WTC11 (cell line): ENCODE measurements around the gene GPC6. TPM values are rescaled to one million over a fixed set of nuclear protein-coding genes. Genes with fewer than 3 reads are reported as not detected.

ENCODE experiments used
- ATAC-seq: fragments of 200-7000 bp; cut with Tn5 transposase; 2 replicates; pipeline ENCODE4 v1.10.0; 2021; ENCODE audit warnings: mild to moderate bottlenecking, moderate library complexity
- CTCF ChIA-PET: fragments of 300-600 bp; sonication (Branson Sonifier 250); formaldehyde crosslinking; loops from one replicate; lab custom pipeline; 2021; ENCODE audit warnings: antibody characterized with exemption; lab: Charles Lee
- POLR2A ChIA-PET: fragments of 350-600 bp; sonication (Branson Sonifier 250); formaldehyde crosslinking; loops from one replicate; lab custom pipeline; 2021; ENCODE audit warnings: antibody characterized with exemption; lab: Charles Lee
- DNase-seq: peaks from one replicate; pipeline ENCODE4 v3.0.0; 2021; ENCODE audit warnings: low spot score
- H3K27ac Mint-ChIP-seq: 2 replicates; pipeline ENCODE4 v1.8.0; 2021; ENCODE audit warnings: mixed read lengths
- H3K27me3 Mint-ChIP-seq: 2 replicates; pipeline ENCODE4 v1.8.0; 2021; ENCODE audit warnings: low read depth, mild to moderate bottlenecking, moderate library complexity, mixed read lengths
- H3K36me3 Mint-ChIP-seq: 2 replicates; pipeline ENCODE4 v1.8.0; 2021; ENCODE audit warnings: mixed read lengths
- H3K4me1 Mint-ChIP-seq: 2 replicates; pipeline ENCODE4 v1.8.0; 2022; ENCODE audit warnings: mixed read lengths
- H3K4me3 Mint-ChIP-seq: 2 replicates; pipeline ENCODE4 v1.8.0; 2021; ENCODE audit warnings: mild to moderate bottlenecking, moderate library complexity, mixed read lengths
- H3K9me3 Mint-ChIP-seq: 2 replicates; pipeline ENCODE4 v1.8.0; 2021; ENCODE audit warnings: mixed read lengths
- ARID4B ChIP-seq: sonication (generic); formaldehyde crosslinking; IDR thresholded peaks from 2 replicates; pipeline ENCODE4 v1.8.0; 2023; ENCODE audit warnings: missing genetic modification reagents, mild to moderate bottlenecking, borderline replicate concordance
- ATF1 ChIP-seq: sonication (generic); formaldehyde crosslinking; IDR thresholded peaks from 2 replicates; pipeline ENCODE4 v1.8.1; 2023; ENCODE audit warnings: mild to moderate bottlenecking, moderate library complexity, missing genetic modification reagents
- ATF2 ChIP-seq: sonication (generic); formaldehyde crosslinking; IDR thresholded peaks from 2 replicates; pipeline ENCODE4 v1.8.1; 2022; ENCODE audit warnings: low read depth, missing genetic modification reagents, borderline replicate concordance
- CBFB ChIP-seq: sonication (generic); formaldehyde crosslinking; IDR thresholded peaks from 2 replicates; pipeline ENCODE4 v1.8.1; 2022; ENCODE audit warnings: mild to moderate bottlenecking, low read depth, missing genetic modification reagents
- E2F4 ChIP-seq: sonication (generic); formaldehyde crosslinking; IDR thresholded peaks from 2 replicates; pipeline ENCODE4 v1.8.1; 2022; ENCODE audit warnings: low read depth, mild to moderate bottlenecking, moderate library complexity, missing genetic modification reagents, borderline replicate concordance
- ELF4 ChIP-seq: sonication (generic); formaldehyde crosslinking; IDR thresholded peaks from 2 replicates; pipeline ENCODE4 v1.8.1; 2022; ENCODE audit warnings: low read depth, mild to moderate bottlenecking, moderate library complexity, missing genetic modification reagents
- ESRRA ChIP-seq: sonication (generic); formaldehyde crosslinking; IDR thresholded peaks from 2 replicates; pipeline ENCODE4 v1.8.1; 2022; ENCODE audit warnings: mild to moderate bottlenecking, missing genetic modification reagents, borderline replicate concordance
- HMGA2 ChIP-seq: fragments of 250-450 bp; sonication (Bioruptor Pico); IDR thresholded peaks from 2 replicates; pipeline ENCODE4 v1.4.0; 2021; ENCODE audit warnings: mild to moderate bottlenecking, moderate library complexity
- MXD4 ChIP-seq: fragments of 250-450 bp; sonication (Bioruptor Pico); IDR thresholded peaks from 2 replicates; pipeline ENCODE4 v1.8.0; 2021; ENCODE audit warnings: mild to moderate bottlenecking, moderate library complexity, borderline replicate concordance
- NFE2L1 ChIP-seq: sonication (generic); formaldehyde crosslinking; IDR thresholded peaks from 2 replicates; pipeline ENCODE4 v1.8.1; 2023; ENCODE audit warnings: missing genetic modification reagents
- OVOL2 ChIP-seq: fragments of 250-450 bp; sonication (Bioruptor Pico); IDR thresholded peaks from 2 replicates; pipeline ENCODE4 v1.9.0; 2021; ENCODE audit warnings: mild to moderate bottlenecking, borderline replicate concordance
- PRDM15 ChIP-seq: sonication (generic); formaldehyde crosslinking; IDR thresholded peaks from 2 replicates; pipeline ENCODE4 v1.8.0; 2022; ENCODE audit warnings: missing genetic modification reagents
- RORB ChIP-seq: fragments of 250-450 bp; sonication (Bioruptor Pico); IDR thresholded peaks from 2 replicates; pipeline ENCODE4 v1.9.0; 2021; ENCODE audit warnings: mild to moderate bottlenecking
- SMAD3 ChIP-seq: sonication (generic); formaldehyde crosslinking; IDR thresholded peaks from 2 replicates; pipeline ENCODE4 v1.8.0; 2022; ENCODE audit warnings: missing genetic modification reagents, mild to moderate bottlenecking, borderline replicate concordance
- TCF7 ChIP-seq: sonication (generic); formaldehyde crosslinking; IDR thresholded peaks from 2 replicates; pipeline ENCODE4 v1.8.0; 2022; ENCODE audit warnings: mild to moderate bottlenecking, low read depth, missing genetic modification reagents, moderate library complexity
- TEAD4 ChIP-seq: sonication (generic); formaldehyde crosslinking; IDR thresholded peaks from 2 replicates; pipeline ENCODE4 v1.8.0; 2022; ENCODE audit warnings: mild to moderate bottlenecking, missing genetic modification reagents
- USF1 ChIP-seq: sonication (generic); formaldehyde crosslinking; IDR thresholded peaks from 2 replicates; pipeline ENCODE4 v1.8.0; 2022; ENCODE audit warnings: mild to moderate bottlenecking, missing genetic modification reagents
- ZBTB21 ChIP-seq: sonication (generic); formaldehyde crosslinking; IDR thresholded peaks from 2 replicates; pipeline ENCODE4 v1.8.1; 2023; ENCODE audit warnings: mild to moderate bottlenecking, missing genetic modification reagents, borderline replicate concordance
- ZNF317 ChIP-seq: sonication (generic); formaldehyde crosslinking; IDR thresholded peaks from 2 replicates; pipeline ENCODE4 v1.8.1; 2023; ENCODE audit warnings: low read depth, mild to moderate bottlenecking, moderate library complexity, missing genetic modification reagents, borderline replicate concordance
- ZNF416 ChIP-seq: fragments of 250-450 bp; sonication (Bioruptor Pico); IDR thresholded peaks from 2 replicates; pipeline ENCODE4 v1.9.0; 2021; ENCODE audit warnings: mild to moderate bottlenecking, inconsistent platforms
- ZNF671 ChIP-seq: fragments of 250-450 bp; sonication (Bioruptor Pico); IDR thresholded peaks from 2 replicates; pipeline ENCODE4 v1.8.0; 2021; ENCODE audit warnings: mild to moderate bottlenecking
- total RNA-seq: library from RNA; stranded (reverse); gene quantifications from 3 replicates; pipeline ENCODE4 v1.2.3, GENCODE V29; 2021

The GPC6 gene
- total RNA-seq, 1 experiment from 2014 or later = 19.5 TPM

GRCh38 chr13:94007072-94007471 is 780.5 kb downstream of the GPC6 start (continued):
- no peak for TF ChIP-seq ARID4B (CRISPR knock-in tag)
- no peak for TF ChIP-seq E2F4
- TF ChIP-seq USF1 = no peak
- TF ChIP-seq RORB (CRISPR knock-in tag) = no peak
- TF ChIP-seq TCF7 (CRISPR knock-in tag) = no peak
- no peak for TF ChIP-seq ELF4 (CRISPR knock-in tag)
- TF ChIP-seq TEAD4 (CRISPR knock-in tag) = no peak
- TF ChIP-seq OVOL2 (CRISPR knock-in tag) = no peak
- no peak for TF ChIP-seq ESRRA (CRISPR knock-in tag)
- TF ChIP-seq ATF2 (CRISPR knock-in tag) = no peak
- no peak for TF ChIP-seq ZNF317 (CRISPR knock-in tag)

GRCh38 chr13:94009701-94010100 is 783.1 kb downstream of the GPC6 start:
- POLR2A ChIA-PET = no interaction called here
- Mint-ChIP-seq H3K36me3 (no peaks in the 10 kb centered on the region), H3K27me3 (no peaks in the 10 kb centered on the region), H3K27ac (no peak overlapping the region), H3K4me1 (no peaks in the 10 kb centered on the region), H3K4me3 (no peak overlapping the region), H3K9me3 (0 out of 2 replicates have a peak, but pooled peaks cover 4% of the 10 kb centered on the region)
- TF ChIP-seq HMGA2 (no peak), MXD4 (CRISPR knock-in tag) (no peak), ZBTB21 (CRISPR knock-in tag) (no peak), ESRRA (CRISPR knock-in tag) (no peak)
- CTCF ChIA-PET = no interaction called here
- no peak for ATAC-seq
- DNase-seq = no peak

- no peaks in the 10 kb centered on the region for H3K27me3 Mint-ChIP-seq
- no peak overlapping the region for H3K4me3 Mint-ChIP-seq
- no peaks in the 10 kb centered on the region for H3K9me3 Mint-ChIP-seq
- H3K27ac Mint-ChIP-seq = no peak overlapping the region
- no peak for DNase-seq
- ChIA-PET CTCF (no interaction called here), POLR2A (no interaction called here)
- no peaks in the 10 kb centered on the region for H3K36me3 Mint-ChIP-seq
- no peak for ATAC-seq
- no peaks in the 10 kb centered on the region for H3K4me1 Mint-ChIP-seq
- TF ChIP-seq NFE2L1 (CRISPR knock-in tag) = no peak
- no peak for TF ChIP-seq ZNF317 (CRISPR knock-in tag)
- TF ChIP-seq PRDM15 (CRISPR knock-in tag) = no peak
- no peak for TF ChIP-seq ZNF416
- TF ChIP-seq ELF4 (CRISPR knock-in tag) = no peak
- no peak for TF ChIP-seq OVOL2 (CRISPR knock-in tag)
- no peak for TF ChIP-seq TEAD4 (CRISPR knock-in tag)
- no peak for TF ChIP-seq ATF1 (CRISPR knock-in tag)
- no peak for TF ChIP-seq MXD4 (CRISPR knock-in tag)
- no peak for TF ChIP-seq ZNF671 (CRISPR knock-in tag)
- TF ChIP-seq SMAD3 (CRISPR knock-in tag) = no peak
- TF ChIP-seq CBFB (CRISPR knock-in tag) = no peak
Measured at GRCh38 chr13:94014461-94014860, 787.9 kb downstream of the GPC6 start.
